Stimulated activated CD8-positive, alpha-beta memory T cell treated with anti-CD3 and anti-CD28 coated beads, Interleukin-4, amount 100 ng/mL, for 24 hours (primary cell): ENCODE measurements around the gene USP14.

Source experiments
- DNase-seq: peaks from one replicate; pipeline ENCODE4 v3.0.0-alpha.2; 2020; ENCODE audit warnings: low read depth

Gene USP14

GRCh38 chr18:227902-228301 is 69.5 kb downstream of the USP14 start:
- no peak for DNase-seq

GRCh38 chr18:228586-228985 is 70.2 kb downstream of the USP14 start:
- DNase-seq: no peak

- no peak for DNase-seq
Measured at GRCh38 chr18:231563-231962, 73.2 kb downstream of the USP14 start.

- DNase-seq: no peak
Measured at GRCh38 chr18:240175-240574, 81.8 kb downstream of the USP14 start.

GRCh38 chr18:245282-245847 is 87.0 kb downstream of the USP14 start:
- no peak for DNase-seq

DNA sequence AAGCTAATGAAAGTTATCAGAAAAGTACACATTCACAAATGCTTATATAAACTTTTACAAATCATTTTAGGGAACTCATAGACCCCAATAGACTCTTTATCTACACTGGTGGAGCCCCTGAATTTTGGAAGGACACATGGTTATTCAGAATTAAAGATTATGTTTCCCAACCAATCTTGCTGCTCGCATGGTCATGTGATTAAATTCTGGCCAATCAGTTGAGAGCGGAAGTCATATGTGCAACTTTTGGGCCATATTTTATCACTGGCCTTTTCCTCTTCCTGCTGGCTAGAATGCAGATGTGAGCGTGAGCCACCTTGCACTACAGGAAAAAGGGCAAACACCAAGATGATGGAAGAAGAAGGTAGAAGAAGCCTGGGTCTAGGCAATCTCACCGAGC is 89.7 kb downstream of the USP14 start:
- no peak for DNase-seq

DNA sequence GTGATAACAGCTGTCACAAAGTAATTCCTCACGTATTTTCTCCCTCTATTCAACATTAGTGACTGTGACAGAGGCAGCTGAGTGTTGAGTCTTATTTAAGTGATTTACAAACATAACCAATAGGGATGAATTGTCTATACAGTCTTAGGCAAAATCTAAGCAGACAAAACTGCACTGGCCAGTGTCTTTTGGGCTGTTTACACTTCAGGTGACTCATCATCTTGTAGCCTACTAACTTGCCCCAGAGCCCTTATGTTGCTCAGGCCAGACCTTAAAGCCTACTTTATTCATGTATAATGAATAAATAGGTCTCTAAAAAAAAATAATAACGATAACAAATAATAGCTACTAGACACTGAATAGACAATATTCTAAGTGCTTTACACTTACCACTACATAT is 92.3 kb downstream of the USP14 start:
- DNase-seq: no peak

GRCh38 chr18:251572-251971 is 93.2 kb downstream of the USP14 start:
- no peak for DNase-seq

GRCh38 chr18:253121-253520 is 94.8 kb downstream of the USP14 start:
- no peak for DNase-seq

GRCh38 chr18:255171-255570 is 96.8 kb downstream of the USP14 start:
- DNase-seq: no peak

DNA sequence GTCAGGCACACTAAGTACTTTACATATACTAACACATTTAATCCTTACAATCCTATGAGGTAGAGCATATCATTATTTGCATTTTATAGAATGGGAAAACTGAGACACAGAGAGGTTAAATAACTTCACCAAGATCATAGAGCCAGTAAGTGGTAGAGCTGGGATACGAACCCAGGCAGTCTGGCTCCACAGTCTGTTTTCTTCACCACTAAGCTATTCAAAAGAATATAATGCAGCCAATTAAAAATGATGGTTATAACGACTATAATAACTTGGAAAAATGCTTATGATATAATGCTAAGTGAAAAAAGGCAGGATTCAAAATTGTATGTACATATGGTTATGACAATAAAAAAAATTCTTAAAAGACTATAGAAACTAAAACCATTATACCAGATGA is 102.2 kb downstream of the USP14 start:
- no peak for DNase-seq

DNA sequence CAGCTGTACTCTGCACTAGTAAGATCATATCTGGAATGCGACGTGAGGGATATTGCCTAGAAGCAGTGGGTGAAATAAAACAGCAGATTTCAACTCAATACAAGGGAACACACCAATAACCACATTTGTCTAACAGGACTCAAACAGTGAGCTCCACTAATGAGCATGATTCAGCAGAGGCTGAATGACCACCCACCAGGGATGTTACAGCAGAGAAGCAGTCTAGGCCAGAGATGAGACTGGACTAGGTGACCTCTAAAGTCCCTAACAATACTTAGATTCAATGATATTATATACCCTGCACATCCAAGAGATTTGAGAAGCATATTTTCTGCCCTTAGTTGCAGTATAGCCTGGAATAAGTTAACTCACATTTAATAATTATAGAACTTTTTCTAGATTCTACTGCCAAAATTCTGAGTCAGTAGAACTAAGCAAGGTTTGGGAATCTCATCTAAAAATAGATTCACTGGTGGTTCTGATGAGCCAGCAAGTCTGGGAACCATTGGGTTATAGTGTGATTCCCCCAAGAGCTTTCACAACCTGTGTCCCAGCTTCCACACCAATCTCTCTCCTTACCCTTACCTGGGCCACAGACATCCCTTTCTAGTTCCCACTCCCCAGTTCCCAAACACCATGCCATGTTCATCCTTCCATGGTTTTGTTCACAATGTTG is 103.2 kb downstream of the USP14 start:
- DNase-seq: no peak
